GM23338 (cell line): ENCODE measurements around the gene PEX13.
"Not testable (repeated sequence)": the region's sequence is repeated elsewhere in the genome, so short reads cannot be mapped to it uniquely, and the experiment has no call there.

ENCODE experiments used
- CTCF ChIP-seq, 2 experiments: fragments of 200-600 bp in 1 of 2; sonication (generic) in 1 of 2; conservative IDR thresholded peaks; 2 replicates each; pipeline versions ENCODE4 v1.5.1 to v1.6.1; 2016 to 2017; ENCODE audit warnings: antibody characterized with exemption in 2 of 2, low read depth in 2 of 2, mild to moderate bottlenecking in 2 of 2, moderate library complexity in 1 of 2
- POLR2AphosphoS5 ChIP-seq: IDR thresholded peaks from 2 replicates; pipeline ENCODE4 v1.6.1; 2016; ENCODE audit warnings: antibody characterized with exemption, low read depth

- TF ChIP-seq CTCF (conservative IDR thresholded peaks at IDR 0.05; ENCODE audit: low read depth in 2 of 2); POLR2AphosphoS5: not testable (repeated sequence)
Observed at GRCh38 chr2:61012303-61012702, 5.2 kb upstream of the PEX13 start.
